Measurements from ENCODE around the gene CIC.

DNA sequence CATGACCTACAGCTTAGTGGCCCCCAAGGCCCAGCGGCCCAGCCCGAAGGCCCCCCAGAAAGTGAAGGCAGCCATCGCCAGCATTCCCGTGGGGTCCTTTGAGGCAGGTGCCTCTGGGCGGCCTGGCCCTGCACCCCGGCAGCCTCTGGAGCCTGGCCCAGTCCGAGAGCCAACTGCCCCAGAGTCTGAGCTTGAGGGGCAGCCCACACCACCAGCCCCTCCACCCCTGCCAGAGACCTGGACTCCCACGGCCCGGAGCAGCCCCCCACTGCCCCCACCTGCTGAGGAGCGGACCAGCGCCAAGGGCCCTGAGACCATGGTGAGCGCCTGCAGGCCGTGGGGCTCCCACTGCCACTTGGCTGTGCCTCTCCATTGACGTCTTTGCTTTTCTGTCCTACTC, 23.9 kb downstream of the CIC start:
- TF ChIP-seq POLR2AphosphoS5 (IDR thresholded peaks at IDR 0.05): no peak
- TF ChIP-seq POLR2A (IDR thresholded peaks at IDR 0.05): no peak
